ENCODE results near the gene FGF11.

DNA sequence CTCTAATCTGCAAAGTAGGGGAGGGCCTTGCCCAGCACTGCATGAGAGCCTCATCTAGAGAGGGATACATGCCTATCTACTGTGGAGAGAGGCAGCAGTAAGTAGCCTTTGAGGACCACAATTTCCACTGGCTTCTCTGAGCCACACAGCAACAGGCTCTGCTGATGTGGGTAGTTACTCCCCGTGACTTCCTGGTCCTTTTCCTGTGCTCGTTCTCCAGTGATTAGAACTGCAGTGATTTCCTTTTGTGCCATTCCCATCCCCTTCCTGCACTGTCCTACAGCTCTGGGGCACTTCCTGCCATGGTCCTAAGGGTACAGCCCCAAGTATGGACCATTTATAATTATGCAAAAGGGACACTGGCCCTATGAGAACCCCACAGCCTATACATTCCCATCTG lies 48.0 kb upstream of the FGF11 start:
- TF ChIP-seq, protein P1, sequence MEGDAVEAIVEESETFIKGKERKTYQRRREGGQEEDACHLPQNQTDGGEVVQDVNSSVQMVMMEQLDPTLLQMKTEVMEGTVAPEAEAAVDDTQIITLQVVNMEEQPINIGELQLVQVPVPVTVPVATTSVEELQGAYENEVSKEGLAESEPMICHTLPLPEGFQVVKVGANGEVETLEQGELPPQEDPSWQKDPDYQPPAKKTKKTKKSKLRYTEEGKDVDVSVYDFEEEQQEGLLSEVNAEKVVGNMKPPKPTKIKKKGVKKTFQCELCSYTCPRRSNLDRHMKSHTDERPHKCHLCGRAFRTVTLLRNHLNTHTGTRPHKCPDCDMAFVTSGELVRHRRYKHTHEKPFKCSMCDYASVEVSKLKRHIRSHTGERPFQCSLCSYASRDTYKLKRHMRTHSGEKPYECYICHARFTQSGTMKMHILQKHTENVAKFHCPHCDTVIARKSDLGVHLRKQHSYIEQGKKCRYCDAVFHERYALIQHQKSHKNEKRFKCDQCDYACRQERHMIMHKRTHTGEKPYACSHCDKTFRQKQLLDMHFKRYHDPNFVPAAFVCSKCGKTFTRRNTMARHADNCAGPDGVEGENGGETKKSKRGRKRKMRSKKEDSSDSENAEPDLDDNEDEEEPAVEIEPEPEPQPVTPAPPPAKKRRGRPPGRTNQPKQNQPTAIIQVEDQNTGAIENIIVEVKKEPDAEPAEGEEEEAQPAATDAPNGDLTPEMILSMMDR (IDR thresholded peaks at IDR 0.05): no peak
- TF ChIP-seq POLR2A (IDR thresholded peaks at IDR 0.05): no peak

Measured in ovary (tissue), 3 donors.